Fibroblast of the aortic adventitia (primary cell): ENCODE measurements around the gene HSD17B2. TPM values are rescaled to one million over a fixed set of nuclear protein-coding genes. Genes with fewer than 3 reads are reported as not detected.

Experiments used
- DNase-seq: peaks from one replicate; pipeline ENCODE4 v3.0.0-alpha.2; 2010; ENCODE audit warnings: low read depth
- H3K4me3 ChIP-seq: 2 replicates; pipeline ENCODE4 v1.5.1; 2011; ENCODE audit warnings: low read depth, mild to moderate bottlenecking, control low read depth, low read length, moderate library complexity
- total RNA-seq: library from RNA; depleted of rRNA; stranded (reverse); fragments of >200 nt; gene quantifications from 2 replicates; pipeline ENCODE4 v1.2.3, GENCODE V29; 2012; ENCODE audit warnings: low replicate concordance
- TF ChIP-seq, protein P1 (sequence below): IDR thresholded peaks from 2 replicates; pipeline ENCODE4 v1.5.1; 2011; ENCODE audit warnings: mild to moderate bottlenecking, low read length, control low read depth, inconsistent platforms; ENCODE audit not compliant: insufficient read depth

HSD17B2 gene
- total RNA-seq, 1 donor: 0.09 TPM

DNA sequence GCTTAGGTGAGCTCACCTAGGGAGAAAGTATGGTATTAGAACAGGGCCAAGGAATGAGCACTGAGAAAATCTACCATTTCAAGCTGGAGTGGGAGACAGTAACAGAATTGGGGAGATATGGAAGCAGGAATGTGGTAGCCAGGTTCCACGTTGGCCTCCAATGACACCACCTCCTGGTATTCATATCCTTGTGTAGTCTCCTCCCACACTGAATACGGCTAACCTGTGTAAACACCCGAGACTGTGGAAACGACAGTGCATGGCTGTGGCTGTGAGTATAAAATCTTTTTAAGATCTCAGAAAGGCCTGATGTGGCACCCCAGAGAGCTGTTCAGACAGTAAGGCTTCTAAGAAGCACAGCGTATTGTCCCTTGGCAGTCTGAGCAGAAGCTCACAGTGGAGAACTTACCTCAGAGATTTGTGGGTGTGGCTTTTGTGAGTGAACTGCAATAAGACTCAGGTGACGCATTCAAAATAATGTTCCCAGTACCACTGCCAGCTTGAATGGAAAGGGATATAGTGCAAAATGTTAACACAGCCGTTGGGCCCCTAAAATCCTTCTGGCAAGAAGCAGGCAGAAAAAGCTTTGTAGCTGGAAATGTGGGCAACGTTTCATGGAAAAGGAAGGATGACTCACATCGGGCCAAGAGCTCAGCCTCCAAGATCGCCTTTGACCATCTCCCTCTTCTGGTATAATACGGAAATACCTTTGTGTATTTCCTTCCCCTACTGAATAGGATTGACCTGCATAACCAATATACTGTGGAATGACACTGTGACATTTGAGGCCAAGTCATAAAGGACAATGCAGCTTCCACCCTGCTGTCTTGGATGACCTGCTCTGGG lies 38.2 kb upstream of the HSD17B2 start:
- TF ChIP-seq, protein P1, sequence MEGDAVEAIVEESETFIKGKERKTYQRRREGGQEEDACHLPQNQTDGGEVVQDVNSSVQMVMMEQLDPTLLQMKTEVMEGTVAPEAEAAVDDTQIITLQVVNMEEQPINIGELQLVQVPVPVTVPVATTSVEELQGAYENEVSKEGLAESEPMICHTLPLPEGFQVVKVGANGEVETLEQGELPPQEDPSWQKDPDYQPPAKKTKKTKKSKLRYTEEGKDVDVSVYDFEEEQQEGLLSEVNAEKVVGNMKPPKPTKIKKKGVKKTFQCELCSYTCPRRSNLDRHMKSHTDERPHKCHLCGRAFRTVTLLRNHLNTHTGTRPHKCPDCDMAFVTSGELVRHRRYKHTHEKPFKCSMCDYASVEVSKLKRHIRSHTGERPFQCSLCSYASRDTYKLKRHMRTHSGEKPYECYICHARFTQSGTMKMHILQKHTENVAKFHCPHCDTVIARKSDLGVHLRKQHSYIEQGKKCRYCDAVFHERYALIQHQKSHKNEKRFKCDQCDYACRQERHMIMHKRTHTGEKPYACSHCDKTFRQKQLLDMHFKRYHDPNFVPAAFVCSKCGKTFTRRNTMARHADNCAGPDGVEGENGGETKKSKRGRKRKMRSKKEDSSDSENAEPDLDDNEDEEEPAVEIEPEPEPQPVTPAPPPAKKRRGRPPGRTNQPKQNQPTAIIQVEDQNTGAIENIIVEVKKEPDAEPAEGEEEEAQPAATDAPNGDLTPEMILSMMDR: peak; percentile 36
- DNase-seq: peak; percentile 64
- H3K4me3 ChIP-seq: no peak overlapping the region

DNA sequence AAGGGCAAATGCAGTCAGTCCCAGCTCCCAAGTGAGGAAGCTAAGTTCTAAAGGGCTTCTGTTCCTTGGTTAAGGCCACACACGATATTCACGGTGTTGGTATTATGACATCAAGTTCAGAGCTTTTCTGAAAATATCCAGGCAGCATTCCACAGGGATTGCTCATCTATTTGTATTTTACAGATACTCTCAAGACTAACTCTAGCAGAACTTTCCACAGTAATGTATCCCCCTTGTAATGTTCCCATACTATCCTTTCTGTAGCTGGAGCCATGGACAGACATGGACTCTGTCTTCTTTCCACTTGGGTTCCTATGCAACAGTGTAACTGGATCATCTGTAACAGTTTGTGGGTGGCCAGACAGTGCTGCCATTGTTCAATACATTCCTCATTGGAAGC lies 37.3 kb upstream of the HSD17B2 start:
- DNase-seq: peak; percentile 78
- TF ChIP-seq, protein P1: no peak

DNA sequence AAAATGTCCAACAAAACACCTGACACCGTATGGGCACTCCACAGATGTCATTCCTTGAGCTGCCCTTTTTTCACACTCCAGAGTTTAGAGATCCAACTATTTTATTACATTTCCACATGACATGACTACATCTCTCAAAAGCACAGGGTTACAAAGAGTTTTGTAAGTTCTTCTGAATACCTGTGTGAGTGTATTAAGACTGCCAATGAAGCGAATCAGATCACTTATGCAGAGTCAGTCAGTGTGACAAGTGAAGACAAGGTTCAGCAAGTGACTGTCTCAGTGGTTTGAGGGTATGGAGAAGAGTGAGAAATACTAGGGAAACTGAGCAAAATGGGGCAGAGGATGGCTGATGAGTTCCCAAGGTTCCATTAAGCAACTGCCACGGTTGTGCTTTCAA lies 32.2 kb upstream of the HSD17B2 start:
- DNase-seq: no peak
- no peak overlapping the region for H3K4me3 ChIP-seq
- TF ChIP-seq, protein P1: no peak

More for the DNA sequence above, 37.3 kb upstream of the HSD17B2 start:
- no peak overlapping the region for H3K4me3 ChIP-seq

DNA sequence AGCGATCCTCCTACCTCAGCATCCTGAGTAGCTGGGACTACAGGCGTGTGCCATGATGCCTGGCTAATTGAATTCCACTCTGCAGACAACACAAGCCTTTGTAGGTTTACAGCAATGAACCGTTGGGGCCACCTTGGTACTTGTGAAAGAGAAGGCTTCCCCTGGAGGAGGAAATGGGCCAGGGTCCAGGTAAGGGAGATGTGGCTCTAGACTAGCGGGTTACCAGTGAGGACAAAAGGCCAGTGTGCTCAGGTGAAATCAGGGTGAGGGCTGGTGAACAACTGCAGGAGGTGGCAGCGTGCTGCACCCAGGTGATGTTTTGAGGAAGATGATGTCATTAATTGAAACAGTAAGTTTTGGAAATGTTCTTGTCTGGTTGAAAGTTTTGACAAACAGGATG lies 30.5 kb upstream of the HSD17B2 start:
- no peak for DNase-seq
- H3K4me3 ChIP-seq: no peak overlapping the region
- TF ChIP-seq, protein P1: no peak

DNA sequence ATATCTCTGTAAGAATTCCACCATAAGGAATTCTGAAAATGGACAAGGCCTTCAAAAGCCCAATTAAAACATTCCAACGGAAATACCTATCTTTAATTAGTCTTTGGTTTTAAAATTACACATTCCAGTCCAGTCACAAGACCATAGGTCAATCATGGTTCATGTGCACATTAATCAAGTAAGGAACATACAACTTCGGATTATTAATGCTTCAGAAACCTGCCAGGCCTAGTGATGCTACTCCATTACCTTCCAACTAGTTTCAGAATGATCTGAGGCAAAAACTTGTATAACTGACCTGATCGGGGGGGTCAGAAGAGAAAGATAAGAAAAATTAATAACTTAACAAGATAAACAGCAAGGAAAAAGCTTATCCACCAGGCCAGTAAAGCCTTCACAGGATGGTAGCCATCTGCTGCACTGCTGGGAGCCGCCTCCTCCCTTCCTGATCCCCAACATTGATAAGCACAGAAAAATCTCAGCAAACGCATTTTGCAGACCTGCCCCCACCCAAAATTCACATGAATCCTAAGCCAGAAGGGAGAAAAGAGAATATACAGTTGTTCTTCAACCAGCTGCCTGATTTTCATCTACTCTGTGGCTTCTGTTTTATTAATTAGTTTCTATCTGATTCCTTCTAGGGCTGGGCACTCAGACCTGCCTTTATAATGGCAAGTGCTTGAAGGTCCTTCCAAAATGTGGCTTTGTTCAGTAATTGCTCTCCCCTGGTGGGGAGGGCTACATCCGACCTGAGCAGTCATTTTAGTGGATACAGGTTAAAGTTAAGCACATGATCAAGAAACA lies 29.8 kb upstream of the HSD17B2 start:
- TF ChIP-seq, protein P1: no peak
- no peak for DNase-seq
- no peak overlapping the region for H3K4me3 ChIP-seq

DNA sequence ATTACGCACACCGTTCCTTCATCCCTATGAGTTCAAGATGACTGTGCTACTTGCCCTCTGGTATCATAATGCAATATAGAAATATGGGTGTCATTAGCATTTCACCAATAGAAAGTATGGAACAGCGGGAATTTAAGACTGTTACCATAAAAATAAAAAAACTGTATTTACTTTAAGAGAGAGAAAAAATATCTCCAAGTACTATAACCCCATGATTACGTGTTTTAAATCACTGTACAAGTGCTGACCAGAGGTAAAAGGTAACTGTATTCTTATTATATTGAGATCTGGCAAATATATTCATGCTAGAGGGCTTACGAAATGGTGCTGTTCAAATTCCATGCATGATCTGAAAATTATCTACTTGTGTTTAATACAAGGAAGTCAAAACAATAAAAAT lies 29.0 kb upstream of the HSD17B2 start:
- DNase-seq: no peak
- H3K4me3 ChIP-seq: no peak overlapping the region
- TF ChIP-seq, protein P1: no peak
